Smooth muscle cell of the brain vasculature (primary cell): ENCODE measurements around the gene MAP7D2.
A peak's percentile ranks its signal among the peaks of the same experiment; 100 is the strongest.

Source experiments
- DNase-seq: peaks from one replicate; pipeline ENCODE4 v3.0.0-alpha.2; 2012; ENCODE audit warnings: low read depth, low spot score

MAP7D2 gene

GRCh38 chrX:20046223-20046622, 70.5 kb downstream of the MAP7D2 start:
- no peak for DNase-seq

- DNase-seq: no peak
Observed at GRCh38 chrX:20042221-20042620, 74.5 kb downstream of the MAP7D2 start.

GRCh38 chrX:20038966-20039365, 77.7 kb downstream of the MAP7D2 start:
- DNase-seq: no peak

- no peak for DNase-seq
Observed at GRCh38 chrX:20037186-20037585, 79.5 kb downstream of the MAP7D2 start.

GRCh38 chrX:20032201-20032600, 84.5 kb downstream of the MAP7D2 start:
- DNase-seq: no peak

- no peak for DNase-seq
Observed at GRCh38 chrX:20029728-20030127, 87.0 kb downstream of the MAP7D2 start.

GRCh38 chrX:20028588-20028987, 88.1 kb downstream of the MAP7D2 start:
- no peak for DNase-seq

GRCh38 chrX:20026278-20026677, 90.4 kb downstream of the MAP7D2 start:
- DNase-seq: no peak

- no peak for DNase-seq
Observed at GRCh38 chrX:20019672-20020365, 96.9 kb downstream of the MAP7D2 start.

GRCh38 chrX:20016616-20016945, 100.1 kb downstream of the MAP7D2 start:
- no peak for DNase-seq

- DNase-seq: no peak
Observed at GRCh38 chrX:20015945-20016615, 100.6 kb downstream of the MAP7D2 start.

GRCh38 chrX:20015422-20015821, 101.3 kb downstream of the MAP7D2 start:
- DNase-seq: no peak

- DNase-seq: no peak
Observed at GRCh38 chrX:20011608-20012007, 105.1 kb downstream of the MAP7D2 start.

GRCh38 chrX:20007962-20008622, 108.6 kb downstream of the MAP7D2 start:
- no peak for DNase-seq

- DNase-seq: no peak
Observed at GRCh38 chrX:20005883-20006282, 110.8 kb downstream of the MAP7D2 start.

GRCh38 chrX:20001588-20001987, 115.1 kb downstream of the MAP7D2 start:
- no peak for DNase-seq

GRCh38 chrX:19991350-19991718, 125.4 kb downstream of the MAP7D2 start:
- DNase-seq: no peak

GRCh38 chrX:19990556-19991349, 126.0 kb downstream of the MAP7D2 start, which contains the start of gene BCLAF3:
Gene BCLAF3, minus strand, starts transcription at chrX:19991061. Its CDS starts 20,797 bp downstream, at chrX:19970264.
- DNase-seq: peak; percentile 51

GRCh38 chrX:19990151-19990555, 126.6 kb downstream of the MAP7D2 start:
- no peak for DNase-seq

- DNase-seq: no peak
Observed at GRCh38 chrX:19987856-19988255, 128.9 kb downstream of the MAP7D2 start.

GRCh38 chrX:19986531-19986930, 130.2 kb downstream of the MAP7D2 start:
- DNase-seq: no peak

- DNase-seq: no peak
Observed at GRCh38 chrX:19981947-19982346, 134.8 kb downstream of the MAP7D2 start.
